Activated CD4-positive, alpha-beta T cell treated with anti-CD3 and anti-CD28 coated beads for 36 hours (primary cell): ENCODE measurements around the gene SPTBN4. TPM values are rescaled to one million over a fixed set of nuclear protein-coding genes. Genes with fewer than 3 reads are reported as not detected.
A peak's percentile ranks its signal among the peaks of the same experiment; 100 is the strongest.

Experiments
- ATAC-seq: fragments of 200-7000 bp; cut with Tn5 transposase; one replicate; pipeline ENCODE4 v1.10.0; 2021; ENCODE audit warnings: mild to moderate bottlenecking, moderate library complexity
- CTCF ChIA-PET: fragments of 350-600 bp; sonication (Branson Sonifier 250); formaldehyde crosslinking; loops from one replicate; lab custom pipeline; 2021; ENCODE audit warnings: antibody characterized with exemption; lab: Charles Lee
- POLR2A ChIA-PET: fragments of 350-600 bp; sonication (Branson Sonifier 250); formaldehyde crosslinking; loops from one replicate; lab custom pipeline; 2021; ENCODE audit warnings: antibody characterized with exemption, inconsistent platforms; lab: Charles Lee
- DNase-seq: peaks from one replicate; pipeline ENCODE4 v3.0.0-alpha.2; 2020
- H3K27ac Mint-ChIP-seq: one replicate; pipeline ENCODE4 v1.8.0; 2021; ENCODE audit warnings: mixed read lengths
- H3K27me3 Mint-ChIP-seq: one replicate; pipeline ENCODE4 v1.8.0; 2021; ENCODE audit warnings: mixed read lengths
- H3K36me3 Mint-ChIP-seq: one replicate; pipeline ENCODE4 v1.8.0; 2021; ENCODE audit warnings: low read depth, mixed read lengths
- H3K4me1 Mint-ChIP-seq: one replicate; pipeline ENCODE4 v1.8.0; 2021; ENCODE audit warnings: mixed read lengths
- H3K4me3 Mint-ChIP-seq: one replicate; pipeline ENCODE4 v1.8.0; 2021; ENCODE audit warnings: mild to moderate bottlenecking, moderate library complexity, mixed read lengths
- H3K9me3 Mint-ChIP-seq: one replicate; pipeline ENCODE4 v1.8.0; 2021; ENCODE audit warnings: low read depth, mixed read lengths
- intact Hi-C, 2 experiments: fragments of 100-400 bp; cut with DNase I in 1 of 2; cut with micrococcal nuclease in 1 of 2; formaldehyde crosslinking; loops; one replicate each; pipeline versions ENCODE4 v1.14.2 to v1.15.1; 2022 to 2024; cut with DNase I, micrococcal nuclease
- total RNA-seq, 2 experiments: library from RNA; stranded (reverse); gene quantifications; one replicate each; pipeline ENCODE4 v1.2.3, GENCODE V29; 2021

The SPTBN4 gene
- 1 to 10 TPM; 2.4 to 2.5 TPM for total RNA-seq

DNA sequence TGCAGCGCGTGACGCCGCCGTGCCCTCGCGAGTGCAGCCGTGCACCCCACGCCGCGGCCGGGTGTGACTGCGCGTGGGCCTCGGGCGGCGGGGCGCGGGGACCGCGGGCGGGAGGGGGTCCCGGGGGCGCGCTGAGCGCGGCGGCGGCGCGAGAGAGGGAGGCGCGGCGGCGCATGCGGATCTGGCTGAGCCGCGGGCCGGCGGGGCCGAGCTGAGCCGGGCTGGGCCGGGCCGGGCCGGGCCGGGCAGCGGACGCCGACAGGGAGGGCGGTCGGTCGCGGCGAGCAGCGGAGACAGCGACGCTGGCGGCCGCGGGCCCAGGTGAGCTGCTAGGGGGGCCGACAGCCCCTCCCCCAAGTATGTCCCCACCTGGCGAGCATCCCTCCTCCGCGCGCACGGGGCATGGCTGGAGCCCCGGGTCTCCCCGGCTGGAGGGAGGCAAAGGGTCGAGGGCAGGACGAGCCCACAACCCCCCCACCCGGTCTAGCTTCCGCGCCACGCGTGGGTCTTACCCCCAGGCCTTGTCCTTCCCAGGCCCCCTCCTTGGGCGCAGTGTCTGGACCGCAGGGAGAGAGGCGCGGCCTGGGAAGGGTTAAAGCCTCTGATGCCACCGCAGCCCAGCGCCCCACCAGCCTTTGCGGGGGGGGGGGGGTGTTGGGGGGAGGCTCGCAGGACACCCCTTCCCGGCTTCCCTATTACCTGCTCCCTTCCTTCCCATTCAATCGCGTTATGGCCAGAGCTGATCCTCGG is at the start of gene SPTBN4:
TSS of gene SPTBN4 (plus strand) at position 17 of the 750 bp plus-strand sequence. CDS start 5,621 bp downstream, outside the sequence.
- Mint-ChIP-seq H3K4me3 (peak within 1 kb of the TSS; percentile 77), H3K9me3 (no peaks in the 10 kb centered on the region), H3K36me3 (peaks cover 4% of the 10 kb centered on the region), H3K4me1 (peaks cover 30% of the 10 kb centered on the region), H3K27ac (peak within 1 kb of the TSS; percentile 87), H3K27me3 (peaks cover 11% of the 10 kb centered on the region)
- POLR2A ChIA-PET = no interaction called here
- CTCF ChIA-PET = no interaction called here
- intact Hi-C loops = loop anchor here (1.0 to 10.0 kb wide), 8 partner anchors 42 to 796 kb away; partner anchors contain the start of genes AKT2 (in 1 of the 2), C19orf47 (in 1 of the 2), COQ8B (in 1 of the 2) and ITPKC (in 1 of the 2)
- no peak for ATAC-seq
- DNase-seq = no peak

DNA sequence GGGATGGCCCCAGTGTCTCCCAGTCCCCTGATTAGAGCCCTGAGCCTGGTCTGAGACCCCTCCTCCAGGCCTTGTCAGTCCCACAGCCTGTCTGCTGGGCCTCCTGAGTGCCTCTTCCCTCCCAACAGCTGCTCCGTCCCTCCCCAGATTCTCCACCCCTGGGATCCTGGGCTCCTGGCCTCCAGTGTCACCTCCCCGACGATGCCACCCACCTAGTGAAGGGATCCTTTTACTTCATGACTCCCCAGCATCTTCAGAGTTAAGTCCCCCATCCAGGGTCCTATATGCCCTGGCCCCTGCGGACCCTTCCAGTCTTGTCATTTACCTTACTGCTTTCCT is 49.2 kb upstream of the SPTBN4 start:
- POLR2A ChIA-PET = interaction anchor here (0.6 kb wide), 1 partner anchor 207 kb away, joined by 5 read pairs; no protein-coding TSS in a partner anchor
- peaks cover 22% of the 10 kb centered on the region for H3K4me1 Mint-ChIP-seq

GRCh38 chr19:40418040-40418439 is 48.8 kb upstream of the SPTBN4 start:
- POLR2A ChIA-PET = no interaction called here
- Mint-ChIP-seq H3K4me3 (no peak overlapping the region), H3K9me3 (no peaks in the 10 kb centered on the region), H3K27ac (no peak overlapping the region), H3K27me3 (no peaks in the 10 kb centered on the region), H3K36me3 (peaks cover 11% of the 10 kb centered on the region), H3K4me1 (peaks cover 22% of the 10 kb centered on the region)
- no peak for DNase-seq
- no peak for ATAC-seq
- CTCF ChIA-PET = interaction anchor here (0.7 to 0.8 kb wide), 3 partner anchors 10 to 116 kb away, joined by 3 to 4 read pairs (median 3); no protein-coding TSS in a partner anchor
- intact Hi-C loops = no loop called here

More for the DNA sequence above, 49.2 kb upstream of the SPTBN4 start:
- ATAC-seq (no peak), DNase-seq (no peak)
- CTCF ChIA-PET = interaction anchor here (0.7 kb wide), 1 partner anchor 10 kb away, joined by 3 read pairs; no protein-coding TSS in a partner anchor
- Mint-ChIP-seq H3K36me3 (peaks cover 9% of the 10 kb centered on the region), H3K27ac (peak overlapping the region; percentile 3), H3K4me3 (no peak overlapping the region), H3K27me3 (no peaks in the 10 kb centered on the region), H3K9me3 (no peaks in the 10 kb centered on the region)
- intact Hi-C loops = no loop called here

DNA sequence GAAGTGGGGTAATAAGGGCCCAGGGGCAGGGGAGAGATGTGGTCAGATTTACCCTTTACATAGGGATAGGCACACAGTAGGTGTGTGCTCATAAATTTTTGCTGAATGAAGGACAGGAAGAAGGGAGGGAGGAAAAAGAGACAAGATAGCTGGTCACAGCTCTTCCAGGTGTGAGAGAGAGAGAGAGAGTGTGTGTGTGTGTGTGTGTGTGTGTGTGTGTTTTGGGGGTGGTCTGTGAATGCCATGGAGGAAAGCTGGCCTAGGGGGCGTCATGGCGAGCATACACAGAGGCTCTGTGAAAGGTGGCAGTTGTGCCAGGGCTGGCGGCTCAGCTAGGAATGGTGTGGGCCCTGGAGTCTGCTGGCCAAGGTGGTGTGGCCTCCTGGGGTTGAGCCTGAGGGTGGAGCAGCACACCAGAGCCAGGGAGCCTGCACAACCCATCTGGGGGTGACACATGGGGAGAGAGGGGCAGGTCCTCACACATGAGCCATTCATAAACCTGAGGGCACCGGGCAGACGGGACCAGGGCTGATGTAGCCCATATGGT is 47.7 kb upstream of the SPTBN4 start:
- Mint-ChIP-seq H3K27me3 (no peaks in the 10 kb centered on the region), H3K27ac (peak overlapping the region; percentile 17), H3K4me3 (no peak overlapping the region), H3K36me3 (peaks cover 13% of the 10 kb centered on the region), H3K4me1 (peaks cover 24% of the 10 kb centered on the region), H3K9me3 (no peaks in the 10 kb centered on the region)
- intact Hi-C loops = no loop called here
- ChIA-PET CTCF (no interaction called here), POLR2A (interaction anchor here (0.6 kb wide), 1 partner anchor 954 kb away, joined by 3 read pairs; no protein-coding TSS in a partner anchor)
- ATAC-seq (no peak), DNase-seq (no peak)

DNA sequence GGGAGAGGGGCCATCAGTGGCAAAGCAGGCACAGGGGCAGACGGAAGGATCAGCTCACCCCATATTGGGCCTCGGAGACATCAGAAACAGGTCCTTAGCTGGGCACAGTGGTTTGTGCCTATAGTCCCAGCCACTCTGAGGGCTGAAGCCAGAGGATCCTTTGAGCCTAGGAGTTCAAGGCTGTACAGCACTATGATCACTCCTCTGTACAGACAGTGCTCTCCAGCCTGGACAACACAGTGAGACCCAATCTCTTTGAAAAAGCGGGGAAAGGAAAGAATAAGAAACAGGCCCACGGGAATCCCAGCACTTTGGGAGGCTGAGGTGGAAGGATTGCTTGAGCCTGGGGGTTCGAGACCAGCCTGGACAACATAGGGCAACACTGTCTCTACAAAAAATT is 47.0 kb upstream of the SPTBN4 start:
- Mint-ChIP-seq H3K4me1 (peaks cover 24% of the 10 kb centered on the region), H3K27ac (peak overlapping the region; percentile 59), H3K4me3 (peak overlapping the region; percentile 47), H3K36me3 (peaks cover 18% of the 10 kb centered on the region), H3K27me3 (no peaks in the 10 kb centered on the region), H3K9me3 (no peaks in the 10 kb centered on the region)
- intact Hi-C loops = loop anchor here (2.0 kb wide), 4 partner anchors 15 to 331 kb away; partner anchors contain the start of genes ACTMAP (in 1 of the 2) and SNRPA (in 1 of the 2)
- no peak for ATAC-seq
- ChIA-PET CTCF (interaction anchor here (0.7 to 1.3 kb wide), 6 partner anchors 24 to 508 kb away, joined by 3 to 11 read pairs (median 5); partner anchors contain the start of gene SERTAD3), POLR2A (interaction anchor here (1.1 kb wide), 1 partner anchor 46 kb away, joined by 7 read pairs; the partner anchor contains the start of gene BLVRB)
- DNase-seq = no peak

GRCh38 chr19:40420451-40420765 is 46.4 kb upstream of the SPTBN4 start:
- DNase-seq = no peak
- Mint-ChIP-seq H3K27me3 (no peaks in the 10 kb centered on the region), H3K4me1 (peaks cover 24% of the 10 kb centered on the region), H3K27ac (peak overlapping the region; percentile 83), H3K9me3 (no peaks in the 10 kb centered on the region), H3K4me3 (peak overlapping the region; percentile 76), H3K36me3 (peaks cover 20% of the 10 kb centered on the region)
- ChIA-PET CTCF (interaction anchor here (0.6 to 1.3 kb wide), 19 partner anchors 11 to 507 kb away, joined by 3 to 11 read pairs (median 4); partner anchors contain the start of genes BLVRB and SERTAD3), POLR2A (interaction anchor here (0.5 to 1.7 kb wide), 5 partner anchors 17 to 195 kb away, joined by 3 to 7 read pairs (median 3); partner anchors contain the start of gene BLVRB)
- ATAC-seq = no peak
- intact Hi-C loops = loop anchor here (2.0 kb wide), 4 partner anchors 16 to 330 kb away; partner anchors contain the start of genes ACTMAP (in 1 of the 2) and SNRPA (in 1 of the 2)

DNA sequence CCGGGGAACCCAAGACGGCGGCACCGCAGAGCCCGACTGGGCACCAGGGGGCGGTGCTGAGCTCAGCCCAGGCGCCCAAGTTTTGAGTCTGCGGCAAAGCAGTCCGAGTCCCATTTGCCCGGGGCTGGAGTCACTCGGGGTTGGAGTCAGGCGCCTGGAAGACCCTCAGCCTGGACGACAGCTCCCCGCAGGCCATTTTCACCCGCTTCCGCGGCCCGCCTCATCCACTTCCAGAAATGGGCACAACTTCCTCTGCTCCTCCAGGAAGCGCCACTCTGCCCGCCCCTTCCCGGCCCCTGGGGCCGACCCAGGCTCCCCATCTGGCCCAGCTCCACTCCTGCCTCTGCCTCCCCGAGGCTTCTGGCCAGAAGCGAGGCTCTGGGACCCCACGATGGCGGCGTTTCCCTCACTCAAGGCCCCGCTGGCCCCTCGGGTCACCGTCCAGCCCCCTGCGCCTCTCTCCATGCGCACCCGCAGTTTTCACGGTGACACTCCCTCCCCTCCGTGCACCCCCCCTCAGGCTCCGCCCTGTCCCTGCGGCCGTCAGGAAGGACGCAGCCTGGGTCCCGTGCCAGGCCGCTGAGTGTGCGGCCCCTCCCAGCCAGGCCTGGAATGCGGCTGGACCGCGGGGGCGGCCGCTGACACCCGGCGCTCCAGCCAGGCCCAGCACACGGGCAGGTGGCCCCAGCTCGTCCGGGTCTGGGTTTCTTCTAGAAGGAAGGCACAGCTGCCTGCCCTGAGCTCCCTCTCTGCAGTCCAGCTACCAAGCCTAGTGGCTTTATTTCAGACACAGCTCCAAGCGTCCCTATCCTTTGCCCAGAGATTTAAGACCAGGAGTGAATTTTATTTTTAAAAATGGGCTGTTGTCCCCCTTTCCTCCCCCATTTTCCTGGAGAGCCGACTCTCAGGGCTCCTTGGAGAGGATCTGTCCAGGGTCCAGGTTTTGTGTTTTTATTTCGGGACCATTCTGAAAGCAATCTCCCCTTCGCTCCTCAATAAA is 45.7 kb upstream of the SPTBN4 start:
- peak; percentile 84 for DNase-seq
- Mint-ChIP-seq H3K4me1 (peaks cover 28% of the 10 kb centered on the region), H3K27me3 (no peaks in the 10 kb centered on the region), H3K36me3 (peaks cover 20% of the 10 kb centered on the region), H3K27ac (peak overlapping the region; percentile 90), H3K9me3 (no peaks in the 10 kb centered on the region), H3K4me3 (peak overlapping the region; percentile 76)
- CTCF ChIA-PET = interaction anchor here (0.5 to 1.3 kb wide), 21 partner anchors 10 to 150 kb away, joined by 3 to 11 read pairs (median 4); partner anchors contain the start of genes BLVRB and SERTAD3
- ATAC-seq = peak; percentile 39
- POLR2A ChIA-PET = interaction anchor here (0.5 to 1.7 kb wide), 7 partner anchors 17 to 843 kb away, joined by 3 to 7 read pairs (median 3); partner anchors contain the start of gene BLVRB
- intact Hi-C loops = loop anchor here (1.0 to 2.0 kb wide), 8 partner anchors 16 to 330 kb away; partner anchors contain the start of genes ACTMAP (in 1 of the 2), BLVRB (in 1 of the 2), C19orf47 (in 1 of the 2) and PLD3 (in 1 of the 2)

DNA sequence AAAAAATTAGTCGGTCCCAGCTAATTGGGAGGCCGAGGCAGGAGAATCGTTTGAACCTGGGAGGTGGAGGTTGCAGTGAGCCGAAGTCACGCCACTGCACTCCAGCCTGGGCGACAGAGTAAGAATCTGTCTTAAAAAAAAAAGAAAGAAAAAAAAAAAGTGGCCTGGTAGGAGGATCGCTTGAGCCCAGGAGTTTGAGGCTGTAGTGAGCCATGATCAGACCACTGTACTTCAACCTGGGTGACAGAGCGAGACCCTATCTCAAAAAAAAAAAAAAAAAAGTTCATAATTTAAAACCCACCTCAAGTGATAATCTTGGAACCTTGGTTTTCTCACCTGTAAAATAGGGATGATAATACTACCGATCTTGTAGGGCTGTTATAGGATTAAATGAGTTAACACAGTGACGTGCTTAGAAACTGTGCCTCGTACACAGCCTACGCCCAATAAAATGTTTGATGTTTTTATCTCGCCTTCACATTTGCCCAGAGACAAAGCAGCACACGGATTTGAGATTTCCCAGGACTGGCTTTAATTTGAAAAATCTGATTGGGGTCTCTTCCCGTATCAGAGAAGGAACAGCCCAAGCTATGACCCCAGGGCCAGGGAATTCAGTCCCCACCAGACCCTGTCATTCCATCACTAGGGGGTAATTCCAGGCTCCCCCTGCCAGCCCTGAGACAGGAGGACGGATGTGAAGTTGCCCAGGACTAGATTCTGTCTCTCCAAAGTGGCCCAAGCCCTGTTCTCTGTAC is 44.6 kb upstream of the SPTBN4 start:
- no peaks in the 10 kb centered on the region for H3K27me3 Mint-ChIP-seq
- peaks cover 28% of the 10 kb centered on the region for H3K4me1 Mint-ChIP-seq
- H3K9me3 Mint-ChIP-seq = no peaks in the 10 kb centered on the region
- intact Hi-C loops = loop anchor here (1.0 to 2.0 kb wide), 8 partner anchors 17 to 329 kb away; partner anchors contain the start of genes ACTMAP (in 1 of the 2), BLVRB (in 1 of the 2), C19orf47 (in 1 of the 2) and PLD3 (in 1 of the 2)
- peak overlapping the region; percentile 90 for H3K27ac Mint-ChIP-seq
- POLR2A ChIA-PET = interaction anchor here (0.5 to 1.7 kb wide), 2 partner anchors 19 to 333 kb away, joined by 4 to 7 read pairs; no protein-coding TSS in a partner anchor
- CTCF ChIA-PET = interaction anchor here (1.2 to 2.6 kb wide), 2 partner anchors 10 to 42 kb away, joined by 4 to 14 read pairs; partner anchors contain the start of gene BLVRB
- H3K36me3 Mint-ChIP-seq = peaks cover 20% of the 10 kb centered on the region
- DNase-seq = no peak
- no peak for ATAC-seq
- H3K4me3 Mint-ChIP-seq = peak overlapping the region; percentile 76

DNA sequence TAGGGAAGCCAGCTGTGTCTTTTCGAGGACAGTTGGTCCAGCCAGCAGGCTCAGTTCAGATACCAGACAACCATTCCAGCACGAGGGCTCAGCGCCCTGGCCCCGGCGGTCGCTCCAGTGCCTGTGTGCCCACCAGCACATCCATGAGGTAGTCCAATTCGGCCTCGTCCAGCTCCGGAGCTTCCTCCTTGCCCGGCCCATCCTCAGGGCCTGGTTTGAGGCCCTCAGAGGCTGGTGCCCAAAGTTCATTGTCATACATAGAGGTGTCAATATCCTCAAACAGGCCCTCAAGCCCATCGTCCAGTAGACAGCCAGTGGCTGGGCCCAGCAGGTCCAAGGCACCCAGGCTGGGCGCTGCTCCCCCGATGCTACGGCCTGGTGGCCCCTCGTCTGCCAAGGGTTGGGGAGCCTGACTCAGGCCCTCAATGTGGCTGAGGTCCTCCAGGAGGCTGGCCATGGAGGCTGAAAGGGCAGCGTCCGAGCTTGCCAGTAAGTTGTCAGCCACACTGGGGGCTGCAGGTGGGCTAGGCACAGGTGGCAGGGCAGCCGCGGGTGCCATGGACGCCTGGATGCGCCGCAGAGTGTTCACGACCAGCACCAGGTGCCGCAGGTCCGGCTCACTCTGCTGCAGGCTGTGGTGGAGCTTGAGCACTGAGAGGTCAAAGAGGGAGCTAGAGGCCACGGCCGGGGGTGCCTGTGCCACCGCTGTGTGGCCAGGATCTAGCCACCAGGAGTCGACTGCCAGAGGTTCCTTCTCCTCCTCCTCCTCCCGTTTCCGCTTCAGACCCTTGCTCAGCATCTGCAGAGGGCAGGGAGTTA is 43.8 kb upstream of the SPTBN4 start:
- ChIA-PET CTCF (interaction anchor here (0.7 to 2.6 kb wide), 4 partner anchors 9 to 144 kb away, joined by 3 to 14 read pairs (median 4); partner anchors contain the start of gene BLVRB), POLR2A (interaction anchor here (1.3 kb wide), 1 partner anchor 12 kb away, joined by 3 read pairs; no protein-coding TSS in a partner anchor)
- no peaks in the 10 kb centered on the region for H3K9me3 Mint-ChIP-seq
- peak overlapping the region; percentile 90 for H3K27ac Mint-ChIP-seq
- DNase-seq = no peak
- H3K4me3 Mint-ChIP-seq = peak overlapping the region; percentile 76
- intact Hi-C loops = no loop called here
- peaks cover 20% of the 10 kb centered on the region for H3K36me3 Mint-ChIP-seq
- ATAC-seq = no peak
- H3K27me3 Mint-ChIP-seq = no peaks in the 10 kb centered on the region
- H3K4me1 Mint-ChIP-seq = peaks cover 22% of the 10 kb centered on the region
